GM12875 (cell line): ENCODE data around the gene MAPRE3.

Experiments used
- H3K4me3 ChIP-seq: one replicate; pipeline ENCODE4 v1.5.1; 2011; ENCODE audit warnings: low read depth, low read length, control low read depth
- CTCF ChIP-seq: IDR thresholded peaks from 2 replicates; pipeline ENCODE4 v1.5.1; 2011; ENCODE audit warnings: low read depth, mild to moderate bottlenecking, control low read depth, inconsistent platforms, low read length, moderate library complexity, borderline replicate concordance; ENCODE audit not compliant: insufficient read depth

The MAPRE3 gene

DNA sequence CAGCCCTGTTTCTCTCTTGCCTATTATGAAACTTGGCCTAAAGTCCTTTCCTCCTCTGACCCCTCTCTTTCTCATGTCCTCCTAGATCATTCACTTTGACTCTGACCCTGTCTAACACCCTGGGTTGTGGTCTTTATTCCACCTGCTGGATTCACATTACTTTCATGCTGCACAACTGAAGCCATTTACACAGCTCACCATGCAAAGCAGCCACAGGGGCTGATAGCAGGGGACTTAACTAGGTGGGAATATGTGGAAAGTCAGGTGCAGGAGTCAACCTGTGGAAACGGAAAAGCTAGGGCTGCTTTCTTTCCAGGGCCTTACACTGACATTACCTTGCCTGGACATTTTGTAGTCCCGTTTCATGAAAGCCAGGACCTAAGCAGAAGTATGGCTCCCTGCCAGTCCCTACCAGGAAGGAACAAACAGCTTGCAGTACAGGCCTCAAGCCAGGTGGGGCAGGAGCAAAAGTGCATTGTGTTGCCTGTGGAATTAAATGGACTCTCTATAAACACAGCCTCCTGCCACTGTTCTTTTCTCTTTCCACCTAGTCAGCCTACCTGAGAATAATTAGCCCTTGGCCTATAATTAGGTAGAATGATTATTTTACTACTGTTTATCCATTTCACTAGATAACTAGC is 11.8 kb downstream of the MAPRE3 start:
- H3K4me3 ChIP-seq = no peak overlapping the region
- TF ChIP-seq CTCF = peak; percentile 65; the same call in 1 of the 2 replicates

DNA sequence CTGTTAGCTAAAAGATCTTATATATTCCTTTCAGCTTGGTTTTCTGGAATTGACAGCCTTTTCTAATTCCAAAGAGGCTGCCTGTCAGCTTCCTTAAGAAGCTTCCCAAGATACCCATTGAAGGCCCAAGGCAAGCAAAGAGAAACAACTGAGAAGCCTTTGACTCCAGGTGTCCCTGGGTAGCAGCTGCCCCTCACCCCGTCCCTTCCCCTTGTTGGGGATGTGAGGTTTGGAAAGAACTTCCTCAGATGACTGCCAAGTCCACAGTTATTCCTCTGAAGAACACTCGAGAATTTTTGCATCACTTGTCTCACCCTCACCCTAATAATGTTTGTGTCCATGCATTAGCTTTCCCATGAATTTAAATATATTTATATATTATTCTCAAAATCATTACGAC is 13.3 kb downstream of the MAPRE3 start:
- no peak overlapping the region for H3K4me3 ChIP-seq
- no peak for TF ChIP-seq CTCF

GRCh38 chr2:26985807-26986206 is 15.4 kb downstream of the MAPRE3 start:
- no peak overlapping the region for H3K4me3 ChIP-seq
- no peak for TF ChIP-seq CTCF

- no peak overlapping the region for H3K4me3 ChIP-seq
- TF ChIP-seq CTCF = no peak
Observed at GRCh38 chr2:26986576-26986975, 16.1 kb downstream of the MAPRE3 start.

DNA sequence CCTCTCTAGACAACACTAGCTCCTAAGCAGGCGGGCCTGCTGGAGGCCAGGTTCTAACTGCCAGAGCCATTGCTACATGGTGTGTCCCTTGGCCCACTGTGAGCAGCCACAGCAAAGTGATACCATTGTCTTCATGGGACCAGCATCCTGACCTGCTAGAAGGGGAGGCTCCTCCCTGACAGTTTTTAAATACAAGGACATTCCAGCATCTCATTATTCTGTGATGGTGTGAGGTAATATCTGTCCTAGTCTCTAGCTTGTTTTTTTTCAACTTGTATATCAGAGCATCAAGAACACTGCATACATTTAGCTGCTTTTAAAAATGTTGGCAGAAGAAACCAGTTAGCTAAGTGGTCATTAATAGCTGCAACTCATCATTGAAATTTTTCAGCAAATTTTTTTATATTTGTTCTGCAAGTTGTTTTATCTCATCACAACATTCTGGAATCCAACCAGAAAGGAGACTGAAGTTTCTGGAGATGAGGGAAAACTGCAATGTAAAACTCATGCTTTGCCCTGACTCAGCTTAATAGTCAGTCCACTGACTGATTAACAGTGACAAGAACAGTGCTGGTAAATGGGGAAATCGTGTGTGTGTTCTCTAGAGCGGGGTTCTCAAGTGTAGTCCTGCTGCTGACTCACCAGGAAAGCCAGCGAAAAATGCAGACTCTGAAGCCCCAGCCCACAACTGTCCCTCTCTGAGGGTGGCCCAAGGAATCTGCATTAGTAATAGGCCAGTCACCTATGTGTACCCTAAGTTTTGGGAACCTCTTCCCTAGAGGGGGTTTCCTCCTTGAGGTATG is 17.8 kb downstream of the MAPRE3 start:
- H3K4me3 ChIP-seq = no peak overlapping the region
- TF ChIP-seq CTCF = no peak

DNA sequence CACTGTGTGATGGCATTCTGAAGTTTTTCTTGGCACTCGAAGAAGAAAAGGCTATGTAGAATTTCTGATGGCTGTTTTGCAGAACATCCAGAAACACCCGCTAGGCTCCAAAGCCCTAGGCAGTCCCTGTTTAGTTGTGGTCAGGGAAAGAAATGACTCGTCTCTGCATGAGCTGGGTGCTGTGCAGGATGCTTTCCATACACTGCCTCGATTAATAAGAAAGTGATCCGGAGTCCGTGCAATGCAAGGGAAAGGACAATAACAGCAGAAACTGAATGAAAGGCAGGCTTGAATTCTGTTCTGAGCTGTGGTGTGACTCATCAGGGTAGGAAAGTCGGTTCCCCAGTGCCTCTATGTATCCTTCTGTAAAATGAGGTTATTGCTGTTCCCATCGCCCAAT is 18.7 kb downstream of the MAPRE3 start:
- H3K4me3 ChIP-seq = no peak overlapping the region
- TF ChIP-seq CTCF = no peak

- no peak overlapping the region for H3K4me3 ChIP-seq
- no peak for TF ChIP-seq CTCF
Observed at GRCh38 chr2:26991717-26992116, 21.3 kb downstream of the MAPRE3 start.
